ENCODE data around the gene C17orf75. TPM values are rescaled to one million over a fixed set of nuclear protein-coding genes. Genes with fewer than 3 reads are reported as not detected.
"Not testable (repeated sequence)": the region's sequence is repeated elsewhere in the genome, so short reads cannot be mapped to it uniquely, and the experiment has no call there.

Gene C17orf75
- 10 to 100 TPM; 12.7 to 18.8 (median 13.3) TPM for total RNA-seq
- 20.9 TPM for total RNA-seq (2013)

- H3K4me3 Mint-ChIP-seq: peak within 1 kb of the TSS; percentile 94
- no peak for TF ChIP-seq CTCF (IDR thresholded peaks at IDR 0.05)
- H3K27me3 Mint-ChIP-seq (ENCODE audit: low read depth in 2 of 2): no peaks in the 10 kb centered on the region
- ATAC-seq (peak; percentile 86 to 90 (median 88)), DNase-seq (peak; percentile 68 to 87)
- Histone ChIP-seq H3K4me1 (ENCODE audit: control insufficient read depth, insufficient read depth, low read length) (peaks cover 21% of the 10 kb centered on the region), H3K4me3 (ENCODE audit: low read length) (peak within 1 kb of the TSS; percentile 91), H3K36me3 (ENCODE audit: control insufficient read depth, insufficient read depth, low read length) (peaks cover 10% of the 10 kb centered on the region), H3K27ac (ENCODE audit: low read length) (peak within 1 kb of the TSS; percentile 88), H3K9me3 (ENCODE audit: control insufficient read depth, insufficient read depth, low read length) (no peaks in the 10 kb centered on the region), H3K27me3 (ENCODE audit: control insufficient read depth, insufficient read depth, low read length) (no peaks in the 10 kb centered on the region)
- H3K9me3 Mint-ChIP-seq: no peaks in the 10 kb centered on the region
- WGBS (ENCODE audit: insufficient coverage): 6% methylated on average over 46 of the region's 47 CpGs
- H3K4me1 Mint-ChIP-seq: peaks cover 25 to 27% of the 10 kb centered on the region in 2 donors
- H3K36me3 Mint-ChIP-seq: no peaks in the 10 kb centered on the region
- peak within 1 kb of the TSS; percentile 84 to 96 for H3K27ac Mint-ChIP-seq
- intact Hi-C loops (cut with micrococcal nuclease): loop anchor here (1.0 kb wide), 1 partner anchor 8 kb away; the partner anchor contains the start of gene ZNF207
Measured at GRCh38 chr17:32341857-32342602, at the start of gene C17orf75. Gene C17orf75 (minus strand): TSS chr17:32342173. CDS start chr17:32342139, 34 bp downstream.

GRCh38 chr17:32388613-32389459 is 46.9 kb upstream of the C17orf75 start:
- Mint-ChIP-seq H3K9me3 (no peaks in the 10 kb centered on the region), H3K4me3 (no peak overlapping the region), H3K4me1 (peaks cover 10 to 15% of the 10 kb centered on the region in 2 donors), H3K36me3 (no peaks in the 10 kb centered on the region), H3K27ac (peak overlapping the region; percentile 40 to 54), H3K27me3 (ENCODE audit: low read depth in 2 of 2) (no peaks in the 10 kb centered on the region)
- ATAC-seq: no peak
- Histone ChIP-seq H3K4me3 (ENCODE audit: low read length) (no peak overlapping the region), H3K4me1 (ENCODE audit: control insufficient read depth, insufficient read depth, low read length) (no peaks in the 10 kb centered on the region), H3K36me3 (ENCODE audit: control insufficient read depth, insufficient read depth, low read length) (no peaks in the 10 kb centered on the region), H3K9me3 (ENCODE audit: control insufficient read depth, insufficient read depth, low read length) (no peaks in the 10 kb centered on the region), H3K27me3 (ENCODE audit: control insufficient read depth, insufficient read depth, low read length) (no peaks in the 10 kb centered on the region), H3K27ac (ENCODE audit: low read length) (no peak overlapping the region)
- WGBS (ENCODE audit: insufficient coverage): 94% methylated on average over 6 of the region's 6 CpGs
- no peak for TF ChIP-seq CTCF (IDR thresholded peaks at IDR 0.05)
- DNase-seq: no peak
- intact Hi-C loops (cut with micrococcal nuclease): no loop called here

- H3K9me3 ChIP-seq (ENCODE audit: control insufficient read depth, insufficient read depth, low read length); DNase-seq; H3K36me3 Mint-ChIP-seq; H3K4me1 ChIP-seq (ENCODE audit: control insufficient read depth, insufficient read depth, low read length); H3K27ac ChIP-seq (ENCODE audit: low read length); H3K4me3 ChIP-seq (ENCODE audit: low read length); H3K9me3 Mint-ChIP-seq; intact Hi-C loops (cut with micrococcal nuclease); H3K36me3 ChIP-seq (ENCODE audit: control insufficient read depth, insufficient read depth, low read length); H3K27me3 Mint-ChIP-seq (ENCODE audit: low read depth in 2 of 2); ATAC-seq; H3K27me3 ChIP-seq (ENCODE audit: control insufficient read depth, insufficient read depth, low read length); H3K4me3 Mint-ChIP-seq: not testable (repeated sequence)
- peaks cover 10 to 14% of the 10 kb centered on the region in 2 donors for H3K4me1 Mint-ChIP-seq
- 97% methylated on average over 13 of the region's 14 CpGs for WGBS (ENCODE audit: insufficient coverage)
- H3K27ac Mint-ChIP-seq: peak overlapping the region in 1 of 2 donors; percentile 54
Measured at GRCh38 chr17:32388128-32388527, 46.2 kb upstream of the C17orf75 start.

- Mint-ChIP-seq H3K36me3 (peaks cover 8% of the 10 kb centered on the region), H3K4me3 (no peak overlapping the region), H3K27ac (peak overlapping the region; percentile 3 to 64), H3K4me1 (peaks cover 19 to 25% of the 10 kb centered on the region in 2 donors), H3K27me3 (ENCODE audit: low read depth in 2 of 2) (no peaks in the 10 kb centered on the region), H3K9me3 (no peaks in the 10 kb centered on the region)
- H3K4me3 ChIP-seq (ENCODE audit: low read length): no peak overlapping the region
- peaks cover 9% of the 10 kb centered on the region for H3K36me3 ChIP-seq (ENCODE audit: control insufficient read depth, insufficient read depth, low read length)
- H3K4me1 ChIP-seq (ENCODE audit: control insufficient read depth, insufficient read depth, low read length): no peaks in the 10 kb centered on the region
- DNase-seq (no peak), ATAC-seq (no peak)
- H3K27me3 ChIP-seq (ENCODE audit: control insufficient read depth, insufficient read depth, low read length): no peaks in the 10 kb centered on the region
- intact Hi-C loops (cut with micrococcal nuclease): no loop called here
- no peak overlapping the region for H3K27ac ChIP-seq (ENCODE audit: low read length)
- no peaks in the 10 kb centered on the region for H3K9me3 ChIP-seq (ENCODE audit: control insufficient read depth, insufficient read depth, low read length)
- no peak for TF ChIP-seq CTCF (IDR thresholded peaks at IDR 0.05)
Measured at GRCh38 chr17:32386844-32387243, 44.9 kb upstream of the C17orf75 start.
